Activated CD4-positive, alpha-beta T cell treated with anti-CD3 and anti-CD28 coated beads, Interleukin-2, amount 10 ng/mL, durations not matched to agents 7 days and 5 days (primary cell): ENCODE measurements around the gene PARP3. TPM values are rescaled to one million over a fixed set of nuclear protein-coding genes. Genes with fewer than 3 reads are reported as not detected.

ENCODE experiments used
- total RNA-seq, 2 experiments: library from RNA; stranded (reverse); gene quantifications; one replicate each; pipeline ENCODE4 v1.2.3, GENCODE V29; 2021

Gene PARP3
- total RNA-seq, 2 experiments from 2014 or later, result 22.1 to 22.9 TPM

Other genes with a start within 250 kb of the PARP3 start
- gene GRM2, start 235.3 kb upstream of the PARP3 start, total RNA-seq, result 1 to 10 TPM; 2.4 to 3.0 TPM
- not detected for gene IQCF6, start 163.1 kb upstream of the PARP3 start, total RNA-seq
- gene IQCF2, start 80.7 kb upstream of the PARP3 start, total RNA-seq, result not detected
- gene IQCF5, start 66.8 kb upstream of the PARP3 start, total RNA-seq, result not detected
- not detected for gene IQCF1, start 39.0 kb upstream of the PARP3 start, total RNA-seq
- 10 to 100 TPM; 24.3 to 25.1 TPM for gene RRP9, start 459 bp upstream of the PARP3 start, total RNA-seq
- gene GPR62, start 13.0 kb downstream of the PARP3 start, total RNA-seq, result not detected
- gene PCBP4, start 25.1 kb downstream of the PARP3 start, total RNA-seq, result 10 to 100 TPM; 21.4 to 27.2 TPM
- 10 to 100 TPM; 47.8 to 51.4 TPM for gene ABHD14B, start 31.7 kb downstream of the PARP3 start, total RNA-seq
- gene ABHD14A, start 32.7 kb downstream of the PARP3 start, total RNA-seq, result 10 to 100 TPM; 11.5 to 16.7 TPM
- gene ACY1, start 41.2 kb downstream of the PARP3 start, total RNA-seq, result 10 to 100 TPM; 16.5 to 19.4 TPM
- 1,000 to 10,000 TPM; 1,423 to 1,425 TPM for gene RPL29, start 53.5 kb downstream of the PARP3 start, total RNA-seq
- gene DUSP7, start 114.2 kb downstream of the PARP3 start, total RNA-seq, result 10 to 100 TPM; 38.3 to 42.0 TPM
- 10 to 100 TPM; 26.9 to 28.2 TPM for gene POC1A, start 212.1 kb downstream of the PARP3 start, total RNA-seq